Measurements from ENCODE around the gene FAM167B.

- TF ChIP-seq CTCF (IDR thresholded peaks at IDR 0.05; ENCODE audit: low read depth, low read length) (no peak), POLR2A (IDR thresholded peaks at IDR 0.05; ENCODE audit: extremely low read depth, insufficient read length) (no peak), MAX (IDR thresholded peaks at IDR 0.05; ENCODE audit: low read depth, low read length) (no peak), MYC (IDR thresholded peaks at IDR 0.05; ENCODE audit: low read depth, low read length) (no peak)
Measured at GRCh38 chr1:32291145-32291707, 44.2 kb downstream of the FAM167B start.
